WI38 (cell line): ENCODE results near the gene ACSS1.

Experiments used
- H3K4me3 ChIP-seq: 2 replicates; pipeline ENCODE4 v1.5.1; 2011; ENCODE audit warnings: low read depth, mild to moderate bottlenecking, control low read depth, low read length
- CTCF ChIP-seq: IDR thresholded peaks from 2 replicates; pipeline ENCODE4 v1.5.1; 2012; ENCODE audit warnings: low read depth, mild to moderate bottlenecking, control low read depth, low read length

Gene ACSS1

GRCh38 chr20:25038103-25038410 lies 19.9 kb downstream of the ACSS1 start:
- no peak overlapping the region for H3K4me3 ChIP-seq
- no peak for TF ChIP-seq CTCF

- TF ChIP-seq CTCF, result no peak
- no peak overlapping the region for H3K4me3 ChIP-seq
Measured at GRCh38 chr20:25037288-25038102, 20.4 kb downstream of the ACSS1 start.

GRCh38 chr20:25036331-25036936 lies 21.5 kb downstream of the ACSS1 start:
- no peak overlapping the region for H3K4me3 ChIP-seq
- TF ChIP-seq CTCF, result no peak

- TF ChIP-seq CTCF, result no peak
- no peak overlapping the region for H3K4me3 ChIP-seq
Measured at GRCh38 chr20:25035921-25036320, 22.0 kb downstream of the ACSS1 start.

- no peak for TF ChIP-seq CTCF
- no peak overlapping the region for H3K4me3 ChIP-seq
Measured at GRCh38 chr20:25033924-25034300, 24.0 kb downstream of the ACSS1 start.

- no peak overlapping the region for H3K4me3 ChIP-seq
Measured at GRCh38 chr20:25033265-25033923, 24.5 kb downstream of the ACSS1 start.

More at GRCh38 chr20:25033265-25033923, 24.5 kb downstream of the ACSS1 start:
- no peak for TF ChIP-seq CTCF
